Measurements from ENCODE around the gene GUCY1A2.

The GUCY1A2 gene

DNA sequence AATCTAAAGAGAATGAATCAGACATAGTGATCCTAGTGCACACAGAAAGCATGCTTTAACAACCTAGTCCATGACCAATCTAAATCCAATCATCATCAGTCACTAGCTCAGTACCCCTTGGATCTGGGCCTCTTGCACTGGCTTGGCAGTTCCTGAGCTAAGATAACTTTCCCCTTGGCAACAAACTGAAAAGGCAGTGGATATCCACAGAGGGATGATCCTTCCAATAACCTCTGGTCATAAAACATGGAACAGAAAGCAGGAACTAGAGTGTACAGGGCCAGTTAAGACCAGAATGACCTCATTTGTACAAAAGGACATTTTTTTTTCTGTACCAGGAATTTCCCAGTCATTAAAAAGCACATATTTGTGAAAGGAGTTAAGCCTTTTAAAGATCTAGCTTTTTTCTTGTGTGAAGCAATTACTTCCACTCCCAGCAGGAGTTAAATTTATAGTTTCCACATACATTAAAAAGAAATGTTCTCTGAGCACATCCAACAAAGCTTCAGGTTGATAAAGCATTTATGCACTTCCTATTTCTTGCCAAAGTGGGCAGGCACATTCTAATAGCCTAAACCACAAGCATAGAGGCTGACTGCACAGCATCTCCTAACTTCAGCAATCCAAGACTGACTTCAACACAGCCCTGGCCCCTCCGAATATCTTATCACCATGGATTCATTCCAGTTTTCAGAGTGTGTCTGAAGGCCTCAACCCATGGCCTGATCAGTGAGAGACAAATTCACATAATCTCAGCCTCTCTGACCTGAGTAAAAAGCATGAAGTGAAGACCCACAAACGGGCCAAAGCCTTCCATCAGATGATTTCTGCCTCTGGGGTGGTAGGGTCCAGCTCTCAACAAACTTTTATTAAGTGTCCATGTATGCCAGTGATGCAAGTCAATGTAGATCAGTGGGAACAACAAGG lies 29.9 kb downstream of the GUCY1A2 start:
- TF ChIP-seq, protein P1, sequence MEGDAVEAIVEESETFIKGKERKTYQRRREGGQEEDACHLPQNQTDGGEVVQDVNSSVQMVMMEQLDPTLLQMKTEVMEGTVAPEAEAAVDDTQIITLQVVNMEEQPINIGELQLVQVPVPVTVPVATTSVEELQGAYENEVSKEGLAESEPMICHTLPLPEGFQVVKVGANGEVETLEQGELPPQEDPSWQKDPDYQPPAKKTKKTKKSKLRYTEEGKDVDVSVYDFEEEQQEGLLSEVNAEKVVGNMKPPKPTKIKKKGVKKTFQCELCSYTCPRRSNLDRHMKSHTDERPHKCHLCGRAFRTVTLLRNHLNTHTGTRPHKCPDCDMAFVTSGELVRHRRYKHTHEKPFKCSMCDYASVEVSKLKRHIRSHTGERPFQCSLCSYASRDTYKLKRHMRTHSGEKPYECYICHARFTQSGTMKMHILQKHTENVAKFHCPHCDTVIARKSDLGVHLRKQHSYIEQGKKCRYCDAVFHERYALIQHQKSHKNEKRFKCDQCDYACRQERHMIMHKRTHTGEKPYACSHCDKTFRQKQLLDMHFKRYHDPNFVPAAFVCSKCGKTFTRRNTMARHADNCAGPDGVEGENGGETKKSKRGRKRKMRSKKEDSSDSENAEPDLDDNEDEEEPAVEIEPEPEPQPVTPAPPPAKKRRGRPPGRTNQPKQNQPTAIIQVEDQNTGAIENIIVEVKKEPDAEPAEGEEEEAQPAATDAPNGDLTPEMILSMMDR (IDR thresholded peaks at IDR 0.05; ENCODE audit: insufficient read depth, low read length, poor library complexity, severe bottlenecking): no peak
- no peak overlapping the region for H3K4me3 ChIP-seq (replicated peaks; ENCODE audit: low read depth, low read length)
- no peaks in the 10 kb centered on the region for H3K36me3 ChIP-seq (ENCODE audit: control insufficient read depth, insufficient read depth, low read length)
- DNase-seq (ENCODE audit: extremely low read depth, insufficient read length): no peak
- no peaks in the 10 kb centered on the region for H3K27me3 ChIP-seq (replicated peaks; ENCODE audit: control insufficient read depth, insufficient read depth, low read length)

- Histone ChIP-seq H3K27me3 (replicated peaks; ENCODE audit: control insufficient read depth, insufficient read depth, low read length) (no peaks in the 10 kb centered on the region), H3K4me3 (replicated peaks; ENCODE audit: low read depth, low read length) (no peak overlapping the region), H3K36me3 (ENCODE audit: control insufficient read depth, insufficient read depth, low read length) (no peaks in the 10 kb centered on the region)
- TF ChIP-seq, protein P1 (IDR thresholded peaks at IDR 0.05; ENCODE audit: insufficient read depth, low read length, poor library complexity, severe bottlenecking): no peak
- DNase-seq (ENCODE audit: extremely low read depth, insufficient read length): no peak
Measured at GRCh38 chr11:106986673-106987072, 31.6 kb downstream of the GUCY1A2 start.

GRCh38 chr11:106986261-106986660 lies 32.0 kb downstream of the GUCY1A2 start:
- Histone ChIP-seq H3K27me3 (replicated peaks; ENCODE audit: control insufficient read depth, insufficient read depth, low read length) (no peaks in the 10 kb centered on the region), H3K4me3 (replicated peaks; ENCODE audit: low read depth, low read length) (no peak overlapping the region), H3K36me3 (ENCODE audit: control insufficient read depth, insufficient read depth, low read length) (no peaks in the 10 kb centered on the region)
- DNase-seq (ENCODE audit: extremely low read depth, insufficient read length): no peak
- TF ChIP-seq, protein P1 (IDR thresholded peaks at IDR 0.05; ENCODE audit: insufficient read depth, low read length, poor library complexity, severe bottlenecking): no peak

- no peaks in the 10 kb centered on the region for H3K27me3 ChIP-seq (replicated peaks; ENCODE audit: control insufficient read depth, insufficient read depth, low read length)
- DNase-seq (ENCODE audit: extremely low read depth, insufficient read length): no peak
- H3K36me3 ChIP-seq (ENCODE audit: control insufficient read depth, insufficient read depth, low read length): no peaks in the 10 kb centered on the region
- H3K4me3 ChIP-seq (replicated peaks; ENCODE audit: low read depth, low read length): no peak overlapping the region
- TF ChIP-seq, protein P1 (IDR thresholded peaks at IDR 0.05; ENCODE audit: insufficient read depth, low read length, poor library complexity, severe bottlenecking): no peak
Measured at GRCh38 chr11:106983991-106984390, 34.3 kb downstream of the GUCY1A2 start.

- H3K36me3 ChIP-seq (ENCODE audit: control insufficient read depth, insufficient read depth, low read length): no peaks in the 10 kb centered on the region
- TF ChIP-seq, protein P1 (IDR thresholded peaks at IDR 0.05; ENCODE audit: insufficient read depth, low read length, poor library complexity, severe bottlenecking): no peak
- no peak overlapping the region for H3K4me3 ChIP-seq (replicated peaks; ENCODE audit: low read depth, low read length)
- DNase-seq (ENCODE audit: extremely low read depth, insufficient read length): no peak
- no peaks in the 10 kb centered on the region for H3K27me3 ChIP-seq (replicated peaks; ENCODE audit: control insufficient read depth, insufficient read depth, low read length)
Measured at GRCh38 chr11:106983261-106983660, 35.0 kb downstream of the GUCY1A2 start.
